RWPE2 (cell line): ENCODE results near the gene L1CAM.

ENCODE experiments used
- ATAC-seq: fragments of 200-7000 bp; cut with Tn5 transposase; 3 replicates; pipeline ENCODE4 v1.9.1; 2021; ENCODE audit warnings: low read depth
- DNase-seq: peaks from one replicate; pipeline ENCODE4 v3.0.0-alpha.2; 2020; ENCODE audit warnings: low spot score
- H3K27ac ChIP-seq: fragments of 450-650 bp; 2 replicates; pipeline ENCODE4 v1.5.1; 2017; ENCODE audit warnings: mild to moderate bottlenecking; ENCODE audit not compliant: poor library complexity, severe bottlenecking
- H3K27me3 ChIP-seq: fragments of 250-450 bp; sonication (Bioruptor Pico); 2 replicates; pipeline ENCODE4 v1.5.1; 2021; ENCODE audit warnings: mild to moderate bottlenecking, moderate library complexity; ENCODE audit not compliant: insufficient read depth, poor library complexity, severe bottlenecking
- H3K36me3 ChIP-seq: fragments of 250-450 bp; sonication (Bioruptor Pico); 2 replicates; pipeline ENCODE4 v1.5.1; 2020; ENCODE audit warnings: low read depth, mild to moderate bottlenecking, moderate library complexity
- H3K4me1 ChIP-seq: fragments of 250-450 bp; sonication (Bioruptor Pico); 2 replicates; pipeline ENCODE4 v1.5.1; 2021; ENCODE audit warnings: mild to moderate bottlenecking, moderate library complexity; ENCODE audit not compliant: insufficient read depth, poor library complexity, severe bottlenecking
- H3K4me3 ChIP-seq: fragments of 250-450 bp; sonication (Bioruptor Pico); 2 replicates; pipeline ENCODE4 v1.5.1; 2021; ENCODE audit warnings: mild to moderate bottlenecking, moderate library complexity; ENCODE audit not compliant: severe bottlenecking
- H3K9me3 ChIP-seq: fragments of 250-450 bp; sonication (Bioruptor Pico); 2 replicates; pipeline ENCODE4 v1.5.1; 2021; ENCODE audit warnings: mild to moderate bottlenecking, moderate library complexity; ENCODE audit not compliant: severe bottlenecking
- CTCF ChIP-seq: fragments of 450-650 bp; IDR thresholded peaks from one replicate; pipeline ENCODE4 v1.5.1; 2017; ENCODE audit warnings: mild to moderate bottlenecking, moderate library complexity; ENCODE audit not compliant: poor library complexity, severe bottlenecking

Gene L1CAM

GRCh38 chrX:153871946-153872878 is 13.8 kb downstream of the L1CAM start:
- Histone ChIP-seq H3K36me3 (0 out of 2 replicates have a peak, but pooled peaks cover 4% of the 10 kb centered on the region), H3K27ac (no peak overlapping the region), H3K9me3 (no peaks in the 10 kb centered on the region), H3K27me3 (no peaks in the 10 kb centered on the region), H3K4me1 (no peaks in the 10 kb centered on the region), H3K4me3 (no peak overlapping the region)
- no peak for DNase-seq
- no peak for ATAC-seq
- no peak for TF ChIP-seq CTCF

DNA sequence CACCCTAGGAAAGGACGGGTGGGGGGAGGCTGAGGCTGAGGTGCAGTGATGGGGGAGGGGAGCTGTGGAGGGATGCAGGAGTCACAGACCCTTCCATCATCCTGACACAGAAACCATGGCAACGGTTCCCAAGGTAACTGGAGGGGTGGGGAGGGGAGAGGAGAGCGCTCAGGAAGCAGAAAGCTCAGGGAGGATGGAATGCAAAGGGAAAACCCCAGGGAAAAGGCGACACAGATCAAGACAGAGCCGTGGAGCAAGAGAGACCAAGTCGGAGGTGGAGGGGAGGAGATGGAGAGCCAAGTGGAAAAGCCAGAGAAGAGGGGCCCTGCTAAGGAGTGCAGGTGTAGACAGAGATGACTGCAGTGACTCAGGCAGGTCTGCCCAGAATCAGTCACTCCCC is 14.5 kb downstream of the L1CAM start:
- no peaks in the 10 kb centered on the region for H3K27me3 ChIP-seq
- H3K27ac ChIP-seq: no peak overlapping the region
- 0 out of 2 replicates have a peak, but pooled peaks cover 4% of the 10 kb centered on the region for H3K36me3 ChIP-seq
- H3K4me3 ChIP-seq: no peak overlapping the region
- ATAC-seq (no peak), DNase-seq (no peak)
- no peaks in the 10 kb centered on the region for H3K4me1 ChIP-seq
- no peaks in the 10 kb centered on the region for H3K9me3 ChIP-seq
- TF ChIP-seq CTCF: no peak

- TF ChIP-seq CTCF: no peak
- H3K4me3 ChIP-seq: no peak overlapping the region
- no peaks in the 10 kb centered on the region for H3K4me1 ChIP-seq
- DNase-seq: no peak
- no peak overlapping the region for H3K27ac ChIP-seq
- no peaks in the 10 kb centered on the region for H3K9me3 ChIP-seq
- ATAC-seq: no peak
- H3K27me3 ChIP-seq: no peaks in the 10 kb centered on the region
- 0 out of 2 replicates have a peak, but pooled peaks cover 4% of the 10 kb centered on the region for H3K36me3 ChIP-seq
These were observed 15.1 kb downstream of the L1CAM start for GRCh38 chrX:153870791-153871360.

DNA sequence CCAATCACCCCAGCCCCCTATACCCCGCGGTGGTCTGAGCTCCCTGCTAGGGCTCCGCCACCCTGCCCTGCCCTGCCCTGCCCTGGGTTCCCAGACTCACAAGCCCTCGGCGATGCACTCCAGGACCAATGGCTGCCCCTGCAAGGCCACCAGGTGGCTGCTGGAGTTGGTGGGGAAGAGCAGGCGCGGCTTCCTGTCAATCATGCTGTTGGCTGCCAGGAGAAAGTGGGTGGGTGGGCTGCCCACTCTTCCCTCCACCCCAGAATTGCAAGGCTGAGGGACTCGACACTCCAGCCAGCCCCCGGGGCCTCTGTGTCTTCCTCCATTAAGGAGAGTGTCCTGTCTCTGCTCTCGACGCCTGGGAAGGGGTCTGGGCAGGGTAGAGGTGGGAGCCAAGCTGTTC is 15.7 kb downstream of the L1CAM start:
- Histone ChIP-seq H3K9me3 (no peaks in the 10 kb centered on the region), H3K4me3 (no peak overlapping the region), H3K4me1 (no peaks in the 10 kb centered on the region), H3K27me3 (no peaks in the 10 kb centered on the region), H3K27ac (no peak overlapping the region), H3K36me3 (0 out of 2 replicates have a peak, but pooled peaks cover 4% of the 10 kb centered on the region)
- DNase-seq (no peak), ATAC-seq (no peak)
- TF ChIP-seq CTCF: no peak
